HCT116 (cell line): Measurements from ENCODE around the gene HECW1. TPM values are rescaled to one million over a fixed set of nuclear protein-coding genes. Genes with fewer than 3 reads are reported as not detected.

ENCODE experiments used
- ATAC-seq: fragments of 200-7000 bp; cut with Tn5 transposase; 2 replicates; pipeline ENCODE4 v1.9.1; 2020; ENCODE audit warnings: mild to moderate bottlenecking, moderate library complexity
- BruUV-seq: library from RNA; stranded (reverse); fragments of 400-500 nt; replicated peaks from 2 replicates; lab custom pipeline; 2021; lab: Mats Ljungman, UMichigan
- CTCF ChIA-PET: fragments of 300-600 bp; sonication (Branson Sonifier 250); formaldehyde crosslinking; loops from one replicate; lab custom pipeline; 2021; ENCODE audit warnings: antibody characterized with exemption; lab: Charles Lee
- POLR2A ChIA-PET: fragments of 300-600, 350-600 bp; sonication (Branson Sonifier 250); formaldehyde crosslinking; loops from one replicate; lab custom pipeline; 2021; ENCODE audit warnings: antibody characterized with exemption; lab: Charles Lee
- RAD21 ChIA-PET, 2 experiments: fragments of 300-600 bp; sonication (Branson Sonifier 250); formaldehyde crosslinking; loops; one replicate each; lab custom pipeline; 2023; ENCODE audit warnings: low total read pairs in 2 of 2; ENCODE audit not compliant: uncharacterized antibody in 2 of 2, unreplicated experiment in 2 of 2, low non-redundant PET in 1 of 2; lab: Charles Lee
- DNase-seq: peaks from one replicate; pipeline ENCODE4 v3.0.0-alpha.2; 2010; ENCODE audit warnings: low read depth, low spot score
- H2AFZ ChIP-seq: fragments of 200-600 bp; shearing (Covaris generic), sonication (generic); 2 replicates; pipeline ENCODE4 v1.6.1; 2017; ENCODE audit warnings: low read depth, mixed run types, mixed read lengths, antibody characterized with exemption, low read length; ENCODE audit not compliant: poor library complexity, severe bottlenecking
- H3K27ac ChIP-seq: 2 replicates; pipeline ENCODE4 v1.5.1; 2012; ENCODE audit warnings: low read depth, low read length
- H3K27me3 ChIP-seq: fragments of 200-600 bp; sonication (generic); 2 replicates; pipeline ENCODE4 v1.6.1; 2016; ENCODE audit warnings: mixed run types, low read length, mixed read lengths; ENCODE audit not compliant: insufficient read depth
- H3K36me3 ChIP-seq, 2 experiments: fragments of 200-500 bp in 1 of 2; fragments of 200-600 bp in 1 of 2; sonication (Bioruptor generic) in 1 of 2; sonication (generic) in 1 of 2; 2 replicates each; pipeline versions ENCODE4 v1.5.1 to v1.6.1; 2014 to 2016; ENCODE audit warnings: low read length in 2 of 2, inconsistent platforms in 1 of 2, mixed read lengths in 1 of 2, mixed run types in 1 of 2; ENCODE audit not compliant: insufficient read depth in 2 of 2, control insufficient read depth in 1 of 2
- H3K4me1 ChIP-seq, 2 experiments: fragments of 200-600 bp in 1 of 2; sonication (generic) in 1 of 2; 2 replicates each; pipeline versions ENCODE4 v1.5.1 to v1.6.1; 2012 to 2017; ENCODE audit warnings: low read length in 2 of 2, inconsistent platforms in 1 of 2, mild to moderate bottlenecking in 1 of 2, mixed read lengths in 1 of 2, mixed run types in 1 of 2, moderate library complexity in 1 of 2; ENCODE audit not compliant: insufficient read depth in 2 of 2, control insufficient read depth in 1 of 2
- H3K4me2 ChIP-seq: fragments of 200-600 bp; sonication (generic); 2 replicates; pipeline ENCODE4 v1.6.1; 2017; ENCODE audit warnings: mixed run types, low read length, mixed read lengths
- H3K4me3 ChIP-seq, 2 experiments: fragments of 200-600 bp in 1 of 2; sonication (generic) in 1 of 2; replicated peaks in 1 of 2; 2 replicates each; pipeline ENCODE4 v1.5.1; 2011 to 2016; ENCODE audit warnings: low read length in 2 of 2, control low read depth in 1 of 2, low read depth in 1 of 2, mild to moderate bottlenecking in 1 of 2, mixed read lengths in 1 of 2, mixed run types in 1 of 2
- H3K79me2 ChIP-seq: fragments of 200-600 bp; sonication (generic); 2 replicates; pipeline ENCODE4 v1.6.1; 2017; ENCODE audit warnings: mild to moderate bottlenecking, mixed run types, low read length, moderate library complexity, mixed read lengths; ENCODE audit not compliant: insufficient read depth
- H3K9ac ChIP-seq: fragments of 200-600 bp; sonication (generic); 2 replicates; pipeline ENCODE4 v1.6.1; 2016; ENCODE audit warnings: low read length, mixed read lengths
- H3K9me2 ChIP-seq: fragments of 200-600 bp; sonication (generic), shearing (Covaris generic); 2 replicates; pipeline ENCODE4 v1.6.1; 2017; ENCODE audit warnings: mixed run types, mild to moderate bottlenecking, moderate library complexity; ENCODE audit not compliant: insufficient read depth
- H3K9me3 ChIP-seq, 2 experiments: fragments of 200-500 bp in 1 of 2; fragments of 200-600 bp in 1 of 2; sonication (Bioruptor generic) in 1 of 2; sonication (generic) in 1 of 2; 2 replicates each; pipeline ENCODE4 v1.6.1; 2014 to 2017; ENCODE audit warnings: low read length in 2 of 2, mixed read lengths in 2 of 2, inconsistent platforms in 1 of 2, low read depth in 1 of 2, mild to moderate bottlenecking in 1 of 2, mixed run types in 1 of 2, moderate library complexity in 1 of 2; ENCODE audit not compliant: control insufficient read depth in 1 of 2, insufficient read depth in 1 of 2
- H4K20me1 ChIP-seq: fragments of 200-600 bp; sonication (generic), shearing (Covaris generic); 2 replicates; pipeline ENCODE4 v1.6.1; 2017; ENCODE audit warnings: mixed run types, mild to moderate bottlenecking, moderate library complexity; ENCODE audit not compliant: insufficient read depth
- FOSL1 ChIP-seq: IDR thresholded peaks from 2 replicates; pipeline ENCODE4 v1.6.1; 2012; ENCODE audit warnings: low read depth
- SIN3A ChIP-seq: IDR thresholded peaks from 2 replicates; pipeline ENCODE4 v1.6.1; 2012; ENCODE audit warnings: low read depth
- YY1 ChIP-seq: IDR thresholded peaks from 2 replicates; pipeline ENCODE4 v1.6.1; 2011; ENCODE audit warnings: low read length, low read depth, moderate library complexity, mild to moderate bottlenecking; ENCODE audit not compliant: insufficient replicate concordance; ENCODE audit errors: extremely low read depth
- intact Hi-C: fragments of 100-400 bp; cut with micrococcal nuclease; formaldehyde crosslinking; loops from 2 replicates; pipeline ENCODE4 v1.10.0; 2022
- total RNA-seq: library from RNA; stranded (reverse); gene quantifications from one replicate; pipeline ENCODE4 v1.2.1, GENCODE V29; 2021; ENCODE audit not compliant: unreplicated experiment
- TF ChIP-seq, protein P1 (sequence below): IDR thresholded peaks from 2 replicates; pipeline ENCODE4 v1.6.1; 2011; ENCODE audit warnings: mild to moderate bottlenecking, low read length, moderate library complexity; ENCODE audit not compliant: insufficient replicate concordance; ENCODE audit errors: extremely low read depth
- TF ChIP-seq, protein P2 (sequence below): IDR thresholded peaks from 2 replicates; pipeline ENCODE4 v1.6.1; 2012

The HECW1 gene
- total RNA-seq, 1 experiment from 2014 or later: 5.6 TPM

DNA sequence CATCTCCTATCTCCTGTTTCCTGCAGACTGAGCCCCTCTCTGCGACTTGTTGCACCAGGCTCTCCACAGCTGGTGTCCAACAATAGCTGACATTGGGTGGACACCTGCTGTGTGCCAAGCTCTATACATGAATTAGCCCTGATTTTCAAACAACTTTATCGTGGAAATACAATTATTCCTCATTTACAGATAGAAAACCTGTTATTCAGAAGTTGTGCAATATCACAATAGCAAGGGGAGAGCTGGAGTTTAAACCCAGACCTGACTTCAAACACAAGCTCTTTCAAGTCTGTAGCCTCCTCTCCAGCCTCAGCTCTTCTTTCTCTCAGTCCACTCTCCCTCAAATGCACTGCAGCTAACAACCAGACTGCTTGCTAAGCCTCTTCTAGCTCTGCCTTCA is 168.8 kb downstream of the HECW1 start:
- CTCF ChIA-PET: interaction anchor here (1.1 kb wide), 1 partner anchor 16 kb away, joined by 3 read pairs; no protein-coding TSS in a partner anchor
- RAD21 ChIA-PET: no interaction called here
- Histone ChIP-seq H3K36me3 (no peaks in the 10 kb centered on the region), H3K27ac (no peak overlapping the region), H3K4me3 (no peak overlapping the region), H3K9me3 (no peaks in the 10 kb centered on the region), H3K4me1 (no peaks in the 10 kb centered on the region), H3K79me2 (no peaks in the 10 kb centered on the region), H3K4me2 (no peak overlapping the region), H2AFZ (no peak overlapping the region), H4K20me1 (no peaks in the 10 kb centered on the region), H3K9ac (no peak overlapping the region), H3K27me3 (no peaks in the 10 kb centered on the region), H3K9me2 (no peaks in the 10 kb centered on the region)
- POLR2A ChIA-PET: interaction anchor here (0.8 kb wide), 1 partner anchor 16 kb away, joined by 3 read pairs; no protein-coding TSS in a partner anchor
- intact Hi-C loops: loop anchor here (10.0 kb wide), 1 partner anchor 64 kb away; no protein-coding TSS in a partner anchor
- no TSS peak for BruUV-seq
- ATAC-seq: no peak
- no peak for DNase-seq
- TF ChIP-seq, protein P1, sequence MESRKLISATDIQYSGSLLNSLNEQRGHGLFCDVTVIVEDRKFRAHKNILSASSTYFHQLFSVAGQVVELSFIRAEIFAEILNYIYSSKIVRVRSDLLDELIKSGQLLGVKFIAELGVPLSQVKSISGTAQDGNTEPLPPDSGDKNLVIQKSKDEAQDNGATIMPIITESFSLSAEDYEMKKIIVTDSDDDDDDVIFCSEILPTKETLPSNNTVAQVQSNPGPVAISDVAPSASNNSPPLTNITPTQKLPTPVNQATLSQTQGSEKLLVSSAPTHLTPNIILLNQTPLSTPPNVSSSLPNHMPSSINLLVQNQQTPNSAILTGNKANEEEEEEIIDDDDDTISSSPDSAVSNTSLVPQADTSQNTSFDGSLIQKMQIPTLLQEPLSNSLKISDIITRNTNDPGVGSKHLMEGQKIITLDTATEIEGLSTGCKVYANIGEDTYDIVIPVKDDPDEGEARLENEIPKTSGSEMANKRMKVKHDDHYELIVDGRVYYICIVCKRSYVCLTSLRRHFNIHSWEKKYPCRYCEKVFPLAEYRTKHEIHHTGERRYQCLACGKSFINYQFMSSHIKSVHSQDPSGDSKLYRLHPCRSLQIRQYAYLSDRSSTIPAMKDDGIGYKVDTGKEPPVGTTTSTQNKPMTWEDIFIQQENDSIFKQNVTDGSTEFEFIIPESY: no peak
- TF ChIP-seq YY1: no peak

DNA sequence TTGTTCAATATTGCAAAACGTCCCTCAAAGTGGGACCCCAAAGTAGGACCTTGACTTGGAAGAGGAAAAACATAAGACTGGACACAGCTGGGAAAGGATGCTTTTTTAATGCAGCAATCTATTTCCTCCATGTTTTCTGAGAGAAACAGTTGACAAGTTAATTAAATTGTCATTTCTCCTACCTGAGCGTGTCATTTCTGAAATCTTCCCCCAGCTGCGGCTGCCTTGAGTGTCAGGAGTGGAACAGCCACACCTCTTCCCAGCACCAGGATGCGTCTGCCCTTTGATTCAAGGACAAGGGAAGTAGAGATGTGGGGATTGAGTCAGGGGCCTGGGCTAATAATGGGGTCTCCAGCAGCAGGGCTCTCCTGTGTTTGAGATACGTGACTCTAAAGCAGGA is 171.3 kb downstream of the HECW1 start:
- H3K36me3 ChIP-seq: no peaks in the 10 kb centered on the region
- CTCF ChIA-PET: no interaction called here
- intact Hi-C loops: loop anchor here (10.0 kb wide), 1 partner anchor 61 kb away; no protein-coding TSS in a partner anchor
- H2AFZ ChIP-seq: no peak overlapping the region
- POLR2A ChIA-PET: no interaction called here
- no peaks in the 10 kb centered on the region for H3K9me3 ChIP-seq
- TF ChIP-seq SIN3A (no peak), FOSL1 (no peak)
- TF ChIP-seq, protein P2, sequence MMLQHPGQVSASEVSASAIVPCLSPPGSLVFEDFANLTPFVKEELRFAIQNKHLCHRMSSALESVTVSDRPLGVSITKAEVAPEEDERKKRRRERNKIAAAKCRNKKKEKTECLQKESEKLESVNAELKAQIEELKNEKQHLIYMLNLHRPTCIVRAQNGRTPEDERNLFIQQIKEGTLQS: no peak
- RAD21 ChIA-PET: no interaction called here
- no peak overlapping the region for H3K27ac ChIP-seq
- H4K20me1 ChIP-seq: no peaks in the 10 kb centered on the region
- no peak overlapping the region for H3K4me3 ChIP-seq
- no peaks in the 10 kb centered on the region for H3K79me2 ChIP-seq
- no peaks in the 10 kb centered on the region for H3K9me2 ChIP-seq
- no TSS peak for BruUV-seq
- ATAC-seq (no peak), DNase-seq (no peak)
- no peaks in the 10 kb centered on the region for H3K27me3 ChIP-seq
- no peak overlapping the region for H3K9ac ChIP-seq
- H3K4me2 ChIP-seq: no peak overlapping the region
- no peaks in the 10 kb centered on the region for H3K4me1 ChIP-seq
